Measurements from ENCODE around the gene SAXO1. TPM values are rescaled to one million over a fixed set of nuclear protein-coding genes. Genes with fewer than 3 reads are reported as not detected.

SAXO1 gene
- total RNA-seq, 1 experiment from 2014 or later, result not detected

DNA sequence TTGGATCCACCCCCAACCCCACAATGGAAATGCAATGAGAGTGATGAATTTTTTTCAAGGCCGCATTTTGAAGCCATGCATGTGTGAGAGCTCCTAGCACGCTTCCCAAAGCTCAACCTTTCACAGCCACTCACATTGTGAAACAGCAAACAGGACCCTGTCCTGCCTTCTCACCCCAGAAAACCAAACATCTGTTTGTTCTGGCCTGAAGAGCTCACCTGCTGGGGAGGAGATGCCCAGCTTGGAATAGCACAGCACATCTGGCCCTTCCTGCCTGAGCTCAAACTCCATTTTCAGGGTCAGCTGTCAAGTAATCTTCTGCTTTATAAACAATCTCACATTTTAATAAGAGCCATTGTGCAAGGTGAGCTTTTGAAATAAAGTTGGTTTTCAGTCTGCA lies 54.8 kb downstream of the SAXO1 start:
- ChIA-PET RAD21 (ENCODE audit: low non-redundant PET in 1 of 2, low total read pairs in 2 of 2, uncharacterized antibody in 2 of 2, unreplicated experiment in 2 of 2) (interaction anchor here in 1 of 2 experiments (0.7 kb wide), 1 partner anchor 1140 kb away, joined by 3 read pairs; no protein-coding TSS in a partner anchor), CTCF (no interaction called here), POLR2A (no interaction called here)
- BruUV-seq (replicated peaks), result no TSS peak
- Histone ChIP-seq H3K9ac (ENCODE audit: low read length) (no peak overlapping the region), H4K20me1 (ENCODE audit: insufficient read depth) (no peaks in the 10 kb centered on the region), H2AFZ (ENCODE audit: low read depth, low read length, poor library complexity, severe bottlenecking) (no peak overlapping the region), H3K36me3 (ENCODE audit: control insufficient read depth in 1 of 2, insufficient read depth in 2 of 2, low read length in 2 of 2) (no peaks in the 10 kb centered on the region), H3K4me3 (replicated peaks in 1 of 2; ENCODE audit: low read depth in 1 of 2, low read length in 2 of 2) (no peak overlapping the region), H3K79me2 (ENCODE audit: insufficient read depth, low read length) (no peaks in the 10 kb centered on the region), H3K4me2 (ENCODE audit: low read length) (no peak overlapping the region), H3K9me2 (ENCODE audit: insufficient read depth) (no peaks in the 10 kb centered on the region), H3K9me3 (ENCODE audit: control insufficient read depth in 1 of 2, insufficient read depth in 1 of 2, low read depth in 1 of 2, low read length in 2 of 2) (no peaks in the 10 kb centered on the region), H3K4me1 (ENCODE audit: control insufficient read depth in 1 of 2, insufficient read depth in 2 of 2, low read length in 2 of 2) (no peaks in the 10 kb centered on the region), H3K27ac (ENCODE audit: low read depth, low read length) (no peak overlapping the region), H3K27me3 (ENCODE audit: insufficient read depth, low read length) (peaks cover 38% of the 10 kb centered on the region)
- intact Hi-C loops (cut with micrococcal nuclease), result no loop called here
- TF ChIP-seq ZNF274 (IDR thresholded peaks at IDR 0.05; ENCODE audit: low read depth, low read length) (no peak), EZH2 (IDR thresholded peaks at IDR 0.05) (no peak), JUND (IDR thresholded peaks at IDR 0.05) (no peak), TCF7L2 (IDR thresholded peaks at IDR 0.05; ENCODE audit: borderline replicate concordance, extremely low read depth, insufficient read depth, insufficient read length) (no peak), POLR2A (IDR thresholded peaks at IDR 0.05; ENCODE audit: borderline replicate concordance, extremely low read depth, insufficient read depth, insufficient read length) (no peak)
- no peak for ATAC-seq
- DNase-seq (ENCODE audit: low read depth, low spot score), result no peak

DNA sequence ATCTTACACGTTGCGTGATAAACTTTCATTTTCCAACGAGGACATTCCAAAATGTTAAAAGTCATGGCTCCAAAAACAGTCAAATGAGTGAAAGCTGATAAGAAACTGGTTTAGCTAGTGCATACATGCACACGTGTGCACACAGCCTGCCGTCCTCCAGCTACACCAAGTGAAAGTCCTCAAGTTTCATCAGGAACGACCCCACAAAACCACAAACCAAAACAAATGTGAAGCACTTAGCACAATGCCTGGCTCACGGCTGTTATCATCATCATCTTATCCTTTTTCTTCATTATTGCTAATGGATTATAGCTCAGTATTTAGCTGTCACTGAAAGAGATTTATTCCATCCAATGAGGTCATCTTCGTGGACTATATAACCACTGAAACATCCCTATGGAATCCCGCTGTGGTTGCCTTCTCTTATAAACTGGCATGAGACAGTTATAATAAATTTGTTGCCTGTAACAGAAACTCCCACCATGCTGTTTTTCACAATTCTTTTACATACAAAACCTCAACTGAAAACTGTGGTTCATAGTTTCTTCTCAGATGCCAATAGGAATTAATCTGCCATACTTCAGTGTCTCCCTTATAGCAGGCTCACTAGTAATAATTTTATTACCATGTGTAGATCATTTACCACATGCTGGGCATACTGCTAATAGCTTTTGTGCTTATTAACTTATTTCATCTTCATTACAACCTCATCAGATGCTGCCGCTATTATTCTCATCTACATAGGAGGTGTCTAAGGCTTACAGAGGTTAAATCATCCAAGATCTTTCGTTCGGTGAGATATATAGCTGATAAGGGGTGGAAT lies 56.1 kb downstream of the SAXO1 start:
- Histone ChIP-seq H2AFZ (ENCODE audit: low read depth, low read length, poor library complexity, severe bottlenecking) (no peak overlapping the region), H4K20me1 (ENCODE audit: insufficient read depth) (no peaks in the 10 kb centered on the region), H3K9me2 (ENCODE audit: insufficient read depth) (no peaks in the 10 kb centered on the region), H3K27ac (ENCODE audit: low read depth, low read length) (no peak overlapping the region), H3K4me2 (ENCODE audit: low read length) (no peak overlapping the region), H3K79me2 (ENCODE audit: insufficient read depth, low read length) (no peaks in the 10 kb centered on the region), H3K9me3 (ENCODE audit: control insufficient read depth in 1 of 2, insufficient read depth in 1 of 2, low read depth in 1 of 2, low read length in 2 of 2) (no peaks in the 10 kb centered on the region), H3K4me1 (ENCODE audit: control insufficient read depth in 1 of 2, insufficient read depth in 2 of 2, low read length in 2 of 2) (no peaks in the 10 kb centered on the region), H3K27me3 (ENCODE audit: insufficient read depth, low read length) (peaks cover 45% of the 10 kb centered on the region), H3K9ac (ENCODE audit: low read length) (no peak overlapping the region), H3K4me3 (replicated peaks in 1 of 2; ENCODE audit: low read depth in 1 of 2, low read length in 2 of 2) (no peak overlapping the region), H3K36me3 (ENCODE audit: control insufficient read depth in 1 of 2, insufficient read depth in 2 of 2, low read length in 2 of 2) (no peaks in the 10 kb centered on the region)
- intact Hi-C loops (cut with micrococcal nuclease), result no loop called here
- ChIA-PET CTCF (no interaction called here), RAD21 (ENCODE audit: low non-redundant PET in 1 of 2, low total read pairs in 2 of 2, uncharacterized antibody in 2 of 2, unreplicated experiment in 2 of 2) (no interaction called here), POLR2A (no interaction called here)
- TF ChIP-seq SIN3A (IDR thresholded peaks at IDR 0.05; ENCODE audit: low read depth) (no peak), ELF1 (IDR thresholded peaks at IDR 0.05; ENCODE audit: borderline replicate concordance, low read depth) (no peak), SRF (IDR thresholded peaks at IDR 0.05; ENCODE audit: low read depth) (no peak), EZH2phosphoT487 (IDR thresholded peaks at IDR 0.05; ENCODE audit: borderline replicate concordance) (no peak), ZNF274 (IDR thresholded peaks at IDR 0.05; ENCODE audit: low read depth, low read length) (no peak)
- TF ChIP-seq, protein P1, sequence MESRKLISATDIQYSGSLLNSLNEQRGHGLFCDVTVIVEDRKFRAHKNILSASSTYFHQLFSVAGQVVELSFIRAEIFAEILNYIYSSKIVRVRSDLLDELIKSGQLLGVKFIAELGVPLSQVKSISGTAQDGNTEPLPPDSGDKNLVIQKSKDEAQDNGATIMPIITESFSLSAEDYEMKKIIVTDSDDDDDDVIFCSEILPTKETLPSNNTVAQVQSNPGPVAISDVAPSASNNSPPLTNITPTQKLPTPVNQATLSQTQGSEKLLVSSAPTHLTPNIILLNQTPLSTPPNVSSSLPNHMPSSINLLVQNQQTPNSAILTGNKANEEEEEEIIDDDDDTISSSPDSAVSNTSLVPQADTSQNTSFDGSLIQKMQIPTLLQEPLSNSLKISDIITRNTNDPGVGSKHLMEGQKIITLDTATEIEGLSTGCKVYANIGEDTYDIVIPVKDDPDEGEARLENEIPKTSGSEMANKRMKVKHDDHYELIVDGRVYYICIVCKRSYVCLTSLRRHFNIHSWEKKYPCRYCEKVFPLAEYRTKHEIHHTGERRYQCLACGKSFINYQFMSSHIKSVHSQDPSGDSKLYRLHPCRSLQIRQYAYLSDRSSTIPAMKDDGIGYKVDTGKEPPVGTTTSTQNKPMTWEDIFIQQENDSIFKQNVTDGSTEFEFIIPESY (IDR thresholded peaks at IDR 0.05; ENCODE audit: extremely low read depth, insufficient replicate concordance, low read length), result no peak
- TF ChIP-seq, protein P2, sequence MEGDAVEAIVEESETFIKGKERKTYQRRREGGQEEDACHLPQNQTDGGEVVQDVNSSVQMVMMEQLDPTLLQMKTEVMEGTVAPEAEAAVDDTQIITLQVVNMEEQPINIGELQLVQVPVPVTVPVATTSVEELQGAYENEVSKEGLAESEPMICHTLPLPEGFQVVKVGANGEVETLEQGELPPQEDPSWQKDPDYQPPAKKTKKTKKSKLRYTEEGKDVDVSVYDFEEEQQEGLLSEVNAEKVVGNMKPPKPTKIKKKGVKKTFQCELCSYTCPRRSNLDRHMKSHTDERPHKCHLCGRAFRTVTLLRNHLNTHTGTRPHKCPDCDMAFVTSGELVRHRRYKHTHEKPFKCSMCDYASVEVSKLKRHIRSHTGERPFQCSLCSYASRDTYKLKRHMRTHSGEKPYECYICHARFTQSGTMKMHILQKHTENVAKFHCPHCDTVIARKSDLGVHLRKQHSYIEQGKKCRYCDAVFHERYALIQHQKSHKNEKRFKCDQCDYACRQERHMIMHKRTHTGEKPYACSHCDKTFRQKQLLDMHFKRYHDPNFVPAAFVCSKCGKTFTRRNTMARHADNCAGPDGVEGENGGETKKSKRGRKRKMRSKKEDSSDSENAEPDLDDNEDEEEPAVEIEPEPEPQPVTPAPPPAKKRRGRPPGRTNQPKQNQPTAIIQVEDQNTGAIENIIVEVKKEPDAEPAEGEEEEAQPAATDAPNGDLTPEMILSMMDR (IDR thresholded peaks at IDR 0.05 in 2 of 3, conservative IDR thresholded peaks at IDR 0.05 in 1 of 3; ENCODE audit: borderline replicate concordance in 1 of 3, insufficient read depth in 1 of 3, low read depth in 2 of 3, low read length in 2 of 3), result no peak
- ATAC-seq (no peak), DNase-seq (ENCODE audit: low read depth, low spot score) (no peak)
- no TSS peak for BruUV-seq (replicated peaks)

All from HCT116 (cell line).